GM12865 (cell line): Measurements from ENCODE around the gene CTDSP1.

Source experiments
- DNase-seq: peaks from one replicate; pipeline ENCODE4 v3.0.0; 2010; ENCODE audit warnings: low read depth
- H3K4me3 ChIP-seq: 2 replicates; pipeline ENCODE4 v1.5.1; 2011; ENCODE audit warnings: mild to moderate bottlenecking, low read depth, low read length, control low read depth
- CTCF ChIP-seq: IDR thresholded peaks from 2 replicates; pipeline ENCODE4 v1.5.1; 2011; ENCODE audit warnings: low read length, control low read depth, low read depth, inconsistent platforms; ENCODE audit not compliant: insufficient read depth; ENCODE audit errors: missing control alignments

The CTDSP1 gene

GRCh38 chr2:218363736-218364135, 35.9 kb upstream of the CTDSP1 start:
- H3K4me3 ChIP-seq, result no peak overlapping the region
- TF ChIP-seq CTCF, result no peak
- DNase-seq, result no peak

- no peak for DNase-seq
- H3K4me3 ChIP-seq, result no peak overlapping the region
- TF ChIP-seq CTCF, result no peak
These were observed 35.5 kb upstream of the CTDSP1 start for GRCh38 chr2:218364196-218364595.

GRCh38 chr2:218366621-218367414, 32.9 kb upstream of the CTDSP1 start:
- TF ChIP-seq CTCF, result no peak
- peak overlapping the region; percentile 72 for H3K4me3 ChIP-seq
- no peak for DNase-seq

- DNase-seq, result peak; percentile 93
- H3K4me3 ChIP-seq, result peak overlapping the region; percentile 72
These were observed 32.1 kb upstream of the CTDSP1 start for GRCh38 chr2:218367415-218368149.

GRCh38 chr2:218368150-218368528, 31.5 kb upstream of the CTDSP1 start:
- peak overlapping the region; percentile 72 for H3K4me3 ChIP-seq

More at GRCh38 chr2:218367415-218368149, 32.1 kb upstream of the CTDSP1 start:
- no peak for TF ChIP-seq CTCF

GRCh38 chr2:218368621-218369153, 31.0 kb upstream of the CTDSP1 start:
- no peak for DNase-seq
- TF ChIP-seq CTCF, result no peak
- peak overlapping the region; percentile 72 for H3K4me3 ChIP-seq

More at GRCh38 chr2:218368150-218368528, 31.5 kb upstream of the CTDSP1 start:
- DNase-seq, result no peak
- TF ChIP-seq CTCF, result no peak
